ENCODE data around the gene ARL2. TPM values are rescaled to one million over a fixed set of nuclear protein-coding genes. Genes with fewer than 3 reads are reported as not detected.

ARL2 gene
- total and polyA plus RNA-seq, 7 donors, result 109 to 171 (median 154) TPM

GRCh38 chr11:65051398-65051858 is 37.5 kb downstream of the ARL2 start:
- Histone ChIP-seq H3K36me3 (ENCODE audit: insufficient read depth in 1 of 2, low read depth in 1 of 2) (no peaks in the 10 kb centered on the region), H3K4me3 (no peak overlapping the region), H3K4me1 (no peaks in the 10 kb centered on the region), H3K27me3 (ENCODE audit: insufficient read depth in 3 of 3, low read length in 2 of 3) (peaks cover 0 to 2% (median 0%) of the 10 kb centered on the region in 3 donors), H3K27ac (no peak overlapping the region), H3K9me3 (no peaks in the 10 kb centered on the region)
- 67 to 76% (median 69%) methylated on average over 9 of the region's 9 CpGs for WGBS, 3 donors
- DNase-seq, result no peak
- TF ChIP-seq CTCF (IDR thresholded peaks at IDR 0.05), result no peak
- ATAC-seq, result no peak
- intact Hi-C loops (cut with DNase I), result no loop called here

- Histone ChIP-seq H3K9me3 (no peaks in the 10 kb centered on the region), H3K27me3 (ENCODE audit: insufficient read depth in 3 of 3, low read length in 2 of 3) (peaks cover 0 to 2% (median 0%) of the 10 kb centered on the region in 3 donors), H3K4me3 (no peak overlapping the region), H3K27ac (no peak overlapping the region), H3K4me1 (no peaks in the 10 kb centered on the region), H3K36me3 (ENCODE audit: insufficient read depth in 1 of 2, low read depth in 1 of 2) (no peaks in the 10 kb centered on the region)
- no peak for TF ChIP-seq CTCF (IDR thresholded peaks at IDR 0.05)
- intact Hi-C loops (cut with DNase I), result loop anchor here in 1 of 2 donors (1.0 kb wide), 1 partner anchor 22 kb away; no protein-coding TSS in a partner anchor
- DNase-seq, result no peak
- 43 to 46% (median 46%) methylated on average over 8 of the region's 8 CpGs for WGBS, 3 donors
- ATAC-seq, result no peak
These were observed 40.0 kb downstream of the ARL2 start for GRCh38 chr11:65053827-65054508.

GRCh38 chr11:65055538-65055937 is 41.6 kb downstream of the ARL2 start:
- Histone ChIP-seq H3K27ac (no peak overlapping the region), H3K4me3 (no peak overlapping the region), H3K9me3 (no peaks in the 10 kb centered on the region), H3K36me3 (ENCODE audit: insufficient read depth in 1 of 2, low read depth in 1 of 2) (no peaks in the 10 kb centered on the region), H3K4me1 (no peaks in the 10 kb centered on the region), H3K27me3 (ENCODE audit: insufficient read depth in 3 of 3, low read length in 2 of 3) (peaks cover 0 to 2% (median 0%) of the 10 kb centered on the region in 3 donors)
- DNase-seq (no peak), ATAC-seq (no peak)
- TF ChIP-seq CTCF (IDR thresholded peaks at IDR 0.05), result no peak
- WGBS, 3 donors, result 86 to 95% (median 88%) methylated on average over 1 of the region's 1 CpG
- intact Hi-C loops (cut with DNase I), result no loop called here

- DNase-seq, result no peak
- Histone ChIP-seq H3K9me3 (no peaks in the 10 kb centered on the region), H3K4me1 (no peaks in the 10 kb centered on the region), H3K4me3 (no peak overlapping the region), H3K27ac (no peak overlapping the region), H3K36me3 (ENCODE audit: insufficient read depth in 1 of 2, low read depth in 1 of 2) (no peaks in the 10 kb centered on the region), H3K27me3 (ENCODE audit: insufficient read depth in 3 of 3, low read length in 2 of 3) (peaks cover 0 to 2% (median 0%) of the 10 kb centered on the region in 3 donors)
- no peak for ATAC-seq
- intact Hi-C loops (cut with DNase I), result no loop called here
- 87 to 91% (median 88%) methylated on average over 6 of the region's 6 CpGs for WGBS, 3 donors
- TF ChIP-seq CTCF (IDR thresholded peaks at IDR 0.05), result no peak
These were observed 43.0 kb downstream of the ARL2 start for GRCh38 chr11:65056999-65057398.
